ENCODE data around the gene PTGES.
"Not testable (repeated sequence)": the region's sequence is repeated elsewhere in the genome, so short reads cannot be mapped to it uniquely, and the experiment has no call there.

The PTGES gene

GRCh38 chr9:129769669-129770068 is 16.8 kb upstream of the PTGES start:
- DNase-seq: no peak

GRCh38 chr9:129768486-129768885 is 15.6 kb upstream of the PTGES start:
- DNase-seq: no peak

- no peak for DNase-seq
Observed at GRCh38 chr9:129765764-129766317, 13.0 kb upstream of the PTGES start.

- no peak for DNase-seq
Observed at GRCh38 chr9:129762985-129763926, 10.4 kb upstream of the PTGES start.

- DNase-seq: peak; percentile 4 to 75
Observed at GRCh38 chr9:129762370-129762984, 9.6 kb upstream of the PTGES start.

GRCh38 chr9:129761901-129762369 is 9.1 kb upstream of the PTGES start:
- DNase-seq: no peak

- no peak for DNase-seq
Observed at GRCh38 chr9:129761293-129761900, 8.6 kb upstream of the PTGES start.

- not testable (repeated sequence) for DNase-seq
Observed at GRCh38 chr9:129760784-129761183, 7.9 kb upstream of the PTGES start.

- DNase-seq: no peak
Observed at GRCh38 chr9:129759804-129760502, 7.1 kb upstream of the PTGES start.

- DNase-seq: no peak
Observed at GRCh38 chr9:129759319-129759718, 6.5 kb upstream of the PTGES start.

- DNase-seq: peak; percentile 4 to 47
Observed at GRCh38 chr9:129757045-129757444, 4.2 kb upstream of the PTGES start.

GRCh38 chr9:129756191-129756590 is 3.3 kb upstream of the PTGES start:
- no peak for DNase-seq

- DNase-seq: no peak
Observed at GRCh38 chr9:129755151-129755550, 2.3 kb upstream of the PTGES start.

GRCh38 chr9:129751841-129752801 is 721 bp downstream of the PTGES start:
- no peak for DNase-seq

GRCh38 chr9:129750013-129750638 is 2.7 kb downstream of the PTGES start:
- DNase-seq: no peak

- DNase-seq: no peak
Observed at GRCh38 chr9:129749575-129749974, 3.3 kb downstream of the PTGES start.

- not testable (repeated sequence) for DNase-seq
Observed at GRCh38 chr9:129749052-129749451, 3.8 kb downstream of the PTGES start.

- no peak for DNase-seq
Observed at GRCh38 chr9:129748249-129748648, 4.6 kb downstream of the PTGES start.

- no peak for DNase-seq
Observed at GRCh38 chr9:129746092-129746777, 6.6 kb downstream of the PTGES start.

- no peak for DNase-seq
Observed at GRCh38 chr9:129745200-129745599, 7.6 kb downstream of the PTGES start.

Measured in CD4-positive, alpha-beta T cell treated with Interleukin-4 for 1 hour (primary cell).